Measurements from ENCODE around the gene ITGB2. TPM values are rescaled to one million over a fixed set of nuclear protein-coding genes. Genes with fewer than 3 reads are reported as not detected.

ITGB2 gene
- total RNA-seq, 1 donor from 2014 or later, result 18.6 TPM

GRCh38 chr21:44887126-44887806 is 33.4 kb downstream of the ITGB2 start:
- Histone ChIP-seq H3K27ac (replicated peaks) (no peak overlapping the region), H3K4me3 (no peak overlapping the region), H3K9me3 (replicated peaks) (no peaks in the 10 kb centered on the region), H3K36me3 (no peaks in the 10 kb centered on the region), H3K27me3 (ENCODE audit: low read depth) (peaks cover 12% of the 10 kb centered on the region), H3K4me1 (no peaks in the 10 kb centered on the region)
- TF ChIP-seq CTCF (IDR thresholded peaks at IDR 0.05; ENCODE audit: borderline replicate concordance), result no peak
- intact Hi-C loops (cut with micrococcal nuclease), result no loop called here
- DNase-seq, result peak; percentile 8

GRCh38 chr21:44886113-44887075 is 34.3 kb downstream of the ITGB2 start:
- no peaks in the 10 kb centered on the region for H3K36me3 ChIP-seq
- DNase-seq, result peak; percentile 11
- H3K4me1 ChIP-seq, result peaks cover 3% of the 10 kb centered on the region
- no peak for TF ChIP-seq CTCF (IDR thresholded peaks at IDR 0.05; ENCODE audit: borderline replicate concordance)
- H3K27ac ChIP-seq (replicated peaks), result no peak overlapping the region
- H3K27me3 ChIP-seq (ENCODE audit: low read depth), result peaks cover 10% of the 10 kb centered on the region
- no peaks in the 10 kb centered on the region for H3K9me3 ChIP-seq (replicated peaks)
- intact Hi-C loops (cut with micrococcal nuclease), result no loop called here
- no peak overlapping the region for H3K4me3 ChIP-seq

- intact Hi-C loops (cut with micrococcal nuclease), result no loop called here
- H3K36me3 ChIP-seq, result no peaks in the 10 kb centered on the region
Measured at GRCh38 chr21:44885615-44886014, 35.1 kb downstream of the ITGB2 start.

GRCh38 chr21:44884097-44884496 is 36.6 kb downstream of the ITGB2 start:
- no peaks in the 10 kb centered on the region for H3K9me3 ChIP-seq (replicated peaks)
- no peak overlapping the region for H3K27ac ChIP-seq (replicated peaks)
- no peaks in the 10 kb centered on the region for H3K36me3 ChIP-seq
- peaks cover 7% of the 10 kb centered on the region for H3K4me1 ChIP-seq
- no peak for DNase-seq
- H3K27me3 ChIP-seq (ENCODE audit: low read depth), result no peaks in the 10 kb centered on the region
- no peak overlapping the region for H3K4me3 ChIP-seq
- TF ChIP-seq CTCF (IDR thresholded peaks at IDR 0.05; ENCODE audit: borderline replicate concordance), result no peak
- intact Hi-C loops (cut with micrococcal nuclease), result no loop called here

More at GRCh38 chr21:44885615-44886014, 35.1 kb downstream of the ITGB2 start:
- peaks cover 7% of the 10 kb centered on the region for H3K4me1 ChIP-seq
- H3K27ac ChIP-seq (replicated peaks), result no peak overlapping the region
- H3K9me3 ChIP-seq (replicated peaks), result no peaks in the 10 kb centered on the region
- TF ChIP-seq CTCF (IDR thresholded peaks at IDR 0.05; ENCODE audit: borderline replicate concordance), result no peak
- peaks cover 2% of the 10 kb centered on the region for H3K27me3 ChIP-seq (ENCODE audit: low read depth)
- no peak for DNase-seq
- no peak overlapping the region for H3K4me3 ChIP-seq

- H3K27me3 ChIP-seq (ENCODE audit: low read depth), result no peaks in the 10 kb centered on the region
- H3K27ac ChIP-seq (replicated peaks), result no peak overlapping the region
- H3K4me1 ChIP-seq, result peaks cover 7% of the 10 kb centered on the region
- no peak for TF ChIP-seq CTCF (IDR thresholded peaks at IDR 0.05; ENCODE audit: borderline replicate concordance)
- H3K4me3 ChIP-seq, result no peak overlapping the region
- no peaks in the 10 kb centered on the region for H3K36me3 ChIP-seq
- H3K9me3 ChIP-seq (replicated peaks), result no peaks in the 10 kb centered on the region
- intact Hi-C loops (cut with micrococcal nuclease), result no loop called here
- no peak for DNase-seq
Measured at GRCh38 chr21:44883250-44883649, 37.4 kb downstream of the ITGB2 start.

All from left ventricle myocardium inferior (tissue), 1 donor.